ENCODE results near the gene RALGPS1.

- TF ChIP-seq FOXK1 (CRISPR knock-in tag; IDR thresholded peaks at IDR 0.05), result no peak
- no peak for TF ChIP-seq NFYB (CRISPR knock-in tag; conservative IDR thresholded peaks at IDR 0.05; ENCODE audit: low read depth)
- TF ChIP-seq, protein P1, sequence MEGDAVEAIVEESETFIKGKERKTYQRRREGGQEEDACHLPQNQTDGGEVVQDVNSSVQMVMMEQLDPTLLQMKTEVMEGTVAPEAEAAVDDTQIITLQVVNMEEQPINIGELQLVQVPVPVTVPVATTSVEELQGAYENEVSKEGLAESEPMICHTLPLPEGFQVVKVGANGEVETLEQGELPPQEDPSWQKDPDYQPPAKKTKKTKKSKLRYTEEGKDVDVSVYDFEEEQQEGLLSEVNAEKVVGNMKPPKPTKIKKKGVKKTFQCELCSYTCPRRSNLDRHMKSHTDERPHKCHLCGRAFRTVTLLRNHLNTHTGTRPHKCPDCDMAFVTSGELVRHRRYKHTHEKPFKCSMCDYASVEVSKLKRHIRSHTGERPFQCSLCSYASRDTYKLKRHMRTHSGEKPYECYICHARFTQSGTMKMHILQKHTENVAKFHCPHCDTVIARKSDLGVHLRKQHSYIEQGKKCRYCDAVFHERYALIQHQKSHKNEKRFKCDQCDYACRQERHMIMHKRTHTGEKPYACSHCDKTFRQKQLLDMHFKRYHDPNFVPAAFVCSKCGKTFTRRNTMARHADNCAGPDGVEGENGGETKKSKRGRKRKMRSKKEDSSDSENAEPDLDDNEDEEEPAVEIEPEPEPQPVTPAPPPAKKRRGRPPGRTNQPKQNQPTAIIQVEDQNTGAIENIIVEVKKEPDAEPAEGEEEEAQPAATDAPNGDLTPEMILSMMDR (IDR thresholded peaks at IDR 0.05), result no peak
These were observed 315.3 kb downstream of the RALGPS1 start for GRCh38 chr9:127229691-127230417.
